H1 (cell line): ENCODE measurements around the gene EML5. TPM values are rescaled to one million over a fixed set of nuclear protein-coding genes. Genes with fewer than 3 reads are reported as not detected.
A peak's percentile ranks its signal among the peaks of the same experiment; 100 is the strongest.

ENCODE experiments used
- CTCF ChIA-PET: fragments of 300-600 bp; sonication (Branson Sonifier 250); formaldehyde crosslinking; loops from one replicate; lab custom pipeline; 2021; ENCODE audit not compliant: partially characterized antibody; lab: Charles Lee
- POLR2A ChIA-PET: fragments of 300-600 bp; sonication (Branson Sonifier 250); formaldehyde crosslinking; loops from one replicate; lab custom pipeline; 2021; ENCODE audit warnings: inconsistent platforms; ENCODE audit not compliant: partially characterized antibody; lab: Charles Lee
- DNase-seq, 2 experiments: peaks; one replicate each; pipeline versions ENCODE4 v3.0.0 to v3.0.0-alpha.2; 2010 to 2022; ENCODE audit warnings: low spot score in 2 of 2, low read depth in 1 of 2, mixed read lengths in 1 of 2
- FAIRE-seq: peaks from 2 replicates; lab custom pipeline; 2011; peaks lifted over from hg19 to GRCh38; lab: Jason Lieb, UNC
- H2AFZ ChIP-seq: 2 replicates; pipeline ENCODE4 v1.8.1; 2012; ENCODE audit warnings: low read length, inconsistent platforms
- H2AK5ac ChIP-seq: 2 replicates; pipeline ENCODE4 v1.6.1; 2013; ENCODE audit warnings: low read depth, low read length
- H2BK120ac ChIP-seq: replicated peaks from 2 replicates; pipeline ENCODE3; 2013; ENCODE audit warnings: low read depth, low read length, inconsistent platforms
- H2BK12ac ChIP-seq: 2 replicates; pipeline ENCODE4 v1.6.1; 2013; ENCODE audit warnings: low read depth, low read length
- H2BK15ac ChIP-seq: 2 replicates; pipeline ENCODE4 v1.6.1; 2013; ENCODE audit warnings: low read length
- H2BK20ac ChIP-seq: 2 replicates; pipeline ENCODE4 v1.6.1; 2013; ENCODE audit warnings: low read length
- H2BK5ac ChIP-seq: 2 replicates; pipeline ENCODE4 v1.6.1; 2013; ENCODE audit warnings: low read depth, low read length
- H3K14ac ChIP-seq: 2 replicates; pipeline ENCODE4 v1.6.1; 2013; ENCODE audit warnings: inconsistent platforms; ENCODE audit not compliant: insufficient read length
- H3K18ac ChIP-seq: 2 replicates; pipeline ENCODE4 v1.6.1; 2013; ENCODE audit warnings: low read length; ENCODE audit errors: extremely low read depth
- H3K23ac ChIP-seq: 2 replicates; pipeline ENCODE4 v1.6.1; 2013; ENCODE audit warnings: inconsistent platforms; ENCODE audit not compliant: insufficient read length
- H3K23me2 ChIP-seq: 2 replicates; pipeline ENCODE4 v1.6.1; 2013; ENCODE audit warnings: low read depth, low read length
- H3K27ac ChIP-seq: 2 replicates; pipeline ENCODE4 v1.6.1; 2011; ENCODE audit warnings: low read depth, low read length, inconsistent platforms
- H3K27me3 ChIP-seq, 4 experiments: replicated peaks in 1 of 4; 1 replicate in 1 of 4; 2 replicates in 3 of 4; pipeline versions ENCODE4 v1.6.1 to v1.8.1; 2011 to 2013; ENCODE audit warnings: low read length in 3 of 4, mild to moderate bottlenecking in 3 of 4, inconsistent platforms in 2 of 4, mixed read lengths in 2 of 4, moderate library complexity in 1 of 4; ENCODE audit not compliant: control insufficient read depth in 3 of 4, insufficient read depth in 3 of 4; ENCODE audit errors: extremely low read depth in 1 of 4
- H3K36me3 ChIP-seq, 4 experiments: 2 replicates each; pipeline versions ENCODE4 v1.6.1 to v1.8.1; 2011 to 2013; ENCODE audit warnings: mild to moderate bottlenecking in 4 of 4, low read length in 3 of 4, moderate library complexity in 2 of 4, control low read depth in 1 of 4, inconsistent platforms in 1 of 4; ENCODE audit not compliant: insufficient read depth in 4 of 4, control insufficient read depth in 2 of 4
- H3K4ac ChIP-seq: replicated peaks from 2 replicates; pipeline ENCODE3; 2013; ENCODE audit warnings: low read length, low read depth, mixed read lengths, inconsistent platforms; ENCODE audit not compliant: insufficient read length
- H3K4me1 ChIP-seq, 4 experiments: replicated peaks in 1 of 4; 1 replicate in 1 of 4; 2 replicates in 3 of 4; pipeline versions ENCODE4 v1.6.1 to v1.8.1; 2011 to 2013; ENCODE audit warnings: low read length in 3 of 4, inconsistent platforms in 2 of 4, mixed read lengths in 1 of 4; ENCODE audit not compliant: insufficient read depth in 4 of 4, control insufficient read depth in 3 of 4
- H3K4me2 ChIP-seq, 2 experiments: 2 replicates each; pipeline versions ENCODE4 v1.6.1 to v1.8.1; 2011 to 2013; ENCODE audit warnings: low read depth in 2 of 2, low read length in 2 of 2, control low read depth in 1 of 2, inconsistent platforms in 1 of 2, mild to moderate bottlenecking in 1 of 2; ENCODE audit not compliant: insufficient read depth in 1 of 2
- H3K4me3 ChIP-seq, 4 experiments: fragments of 200-600, 300-600 bp in 1 of 4; sonication (generic), shearing (Covaris generic), sonication (Bioruptor Twin) in 1 of 4; 2 replicates each; pipeline versions ENCODE4 v1.5.1 to v1.8.1; 2011 to 2016; ENCODE audit warnings: low read length in 4 of 4, low read depth in 3 of 4, control low read depth in 2 of 4, inconsistent platforms in 2 of 4, mild to moderate bottlenecking in 2 of 4, mixed read lengths in 1 of 4, moderate library complexity in 1 of 4; ENCODE audit not compliant: insufficient read depth in 2 of 4; ENCODE audit errors: extremely low read depth in 1 of 4
- H3K56ac ChIP-seq: replicated peaks from 2 replicates; pipeline ENCODE3; 2013; ENCODE audit warnings: low read depth, mild to moderate bottlenecking, mixed read lengths, low read length, inconsistent platforms; ENCODE audit not compliant: insufficient read length
- H3K79me1 ChIP-seq: 2 replicates; pipeline ENCODE4 v1.6.1; 2013; ENCODE audit warnings: low read depth, low read length, control low read depth
- H3K79me2 ChIP-seq, 2 experiments: 2 replicates each; pipeline versions ENCODE4 v1.6.1 to v1.8.1; 2012 to 2013; ENCODE audit warnings: low read length in 2 of 2, mild to moderate bottlenecking in 2 of 2, inconsistent platforms in 1 of 2; ENCODE audit not compliant: insufficient read depth in 2 of 2, control insufficient read depth in 1 of 2
- H3K9ac ChIP-seq, 4 experiments: replicated peaks in 1 of 4; 1 replicate in 1 of 4; 2 replicates in 3 of 4; pipeline versions ENCODE4 v1.6.1 to v1.8.1; 2011 to 2013; ENCODE audit warnings: low read depth in 3 of 4, low read length in 3 of 4, control low read depth in 2 of 4, mild to moderate bottlenecking in 2 of 4, moderate library complexity in 2 of 4, inconsistent platforms in 1 of 4; ENCODE audit errors: extremely low read depth in 1 of 4
- H3K9me3 ChIP-seq, 2 experiments: 2 replicates each; pipeline versions ENCODE4 v1.6.1 to v1.8.1; 2012 to 2013; ENCODE audit warnings: mild to moderate bottlenecking in 2 of 2, moderate library complexity in 2 of 2, control low read depth in 1 of 2, inconsistent platforms in 1 of 2, low read depth in 1 of 2, low read length in 1 of 2, mixed read lengths in 1 of 2; ENCODE audit not compliant: insufficient read depth in 2 of 2
- H4K20me1 ChIP-seq, 2 experiments: replicated peaks in 1 of 2; 2 replicates each; pipeline versions ENCODE3 to v1.8.1; 2011 to 2013; ENCODE audit warnings: inconsistent platforms in 2 of 2, low read length in 2 of 2, mild to moderate bottlenecking in 1 of 2; ENCODE audit not compliant: insufficient read depth in 2 of 2, control insufficient read depth in 1 of 2
- H4K5ac ChIP-seq: 2 replicates; pipeline ENCODE4 v1.6.1; 2013; ENCODE audit warnings: low read length, low read depth, mixed read lengths, inconsistent platforms; ENCODE audit not compliant: insufficient read length
- H4K8ac ChIP-seq: 2 replicates; pipeline ENCODE4 v1.8.0; 2013; ENCODE audit warnings: mild to moderate bottlenecking, moderate library complexity, low read length, inconsistent platforms; ENCODE audit not compliant: insufficient read depth; ENCODE audit errors: extremely low read depth
- H4K91ac ChIP-seq: replicated peaks from 2 replicates; pipeline ENCODE3; 2013; ENCODE audit warnings: low read length, mixed read lengths, inconsistent platforms; ENCODE audit not compliant: insufficient read length
- HDAC6 ChIP-seq: IDR thresholded peaks from one replicate; pipeline ENCODE4 v1.7.1; 2012; ENCODE audit warnings: low read depth, mild to moderate bottlenecking, inconsistent platforms, low read length, moderate library complexity
- JUN ChIP-seq: IDR thresholded peaks from 2 replicates; pipeline ENCODE4 v1.6.1; 2011; ENCODE audit warnings: low read depth, mild to moderate bottlenecking, improper control_type of control experiment, low read length
- KDM1A ChIP-seq: fragments of 200-600, 300-600 bp; sonication (generic); IDR thresholded peaks from 2 replicates; pipeline ENCODE4 v1.7.1; 2016; ENCODE audit warnings: mild to moderate bottlenecking, low read length, borderline replicate concordance
- NANOG ChIP-seq: IDR thresholded peaks from 2 replicates; pipeline ENCODE4 v1.6.1; 2011; ENCODE audit warnings: low read length, low read depth, mild to moderate bottlenecking, inconsistent platforms; ENCODE audit not compliant: insufficient read depth, poor library complexity, severe bottlenecking
- POLR2AphosphoS5 ChIP-seq: IDR thresholded peaks from 2 replicates; pipeline ENCODE4 v1.6.1; 2011; ENCODE audit warnings: low read depth, low read length
- RFX5 ChIP-seq: IDR thresholded peaks from 2 replicates; pipeline ENCODE4 v1.6.1; 2011; ENCODE audit warnings: low read depth, low read length, improper control_type of control experiment, borderline replicate concordance
- WGBS, 2 experiments: shearing (Covaris generic) in 1 of 2; methylation state at CpG; one replicate each; pipeline versions ENCODE4 v1.1.6 to v1.1.7; 2013 to 2015; ENCODE audit warnings: low lambda C conversion rate in 2 of 2, mixed read lengths in 2 of 2, inconsistent platforms in 1 of 2, low coverage in 1 of 2, missing lambda C conversion rate in 1 of 2; ENCODE audit not compliant: insufficient replicate concordance in 2 of 2, insufficient coverage in 1 of 2, insufficient read length in 1 of 2; ENCODE audit errors: extremely low coverage in 1 of 2, missing lambda C conversion rate in 1 of 2; 5-methylcytosine and 5-hydroxymethylcytosine counted together
- polyA plus RNA-seq, 7 experiments: library from polyadenylated mRNA; depleted of rRNA in 3 of 7; stranded (reverse) in 5 of 7; unstranded in 2 of 7; fragments of >200 nt in 5 of 7; fragments of 200-250 nt in 2 of 7; gene quantifications; 1 replicate in 5 of 7; 2 replicates in 1 of 7; 4 replicates in 1 of 7; pipeline versions ENCODE4 v1.2.1 to v1.2.3, GENCODE V29; 2011 to 2013; ENCODE audit warnings: missing spikeins in 2 of 7, mixed read lengths in 2 of 7
- total RNA-seq: library from RNA; stranded (reverse); fragmentation: NEBNext Ultra II Directional; extraction: Animal tissue kit (Norgen Biotek cat#: 25700); gene quantifications from 2 replicates; pipeline ENCODE4 v1.2.1, GENCODE V29; 2021

The EML5 gene
- total and polyA plus RNA-seq, 2 of the 8 experiments (the other 6 are each of a cell fraction or from before 2014, with no cell fraction given), result 0.39 to 0.88 TPM

DNA sequence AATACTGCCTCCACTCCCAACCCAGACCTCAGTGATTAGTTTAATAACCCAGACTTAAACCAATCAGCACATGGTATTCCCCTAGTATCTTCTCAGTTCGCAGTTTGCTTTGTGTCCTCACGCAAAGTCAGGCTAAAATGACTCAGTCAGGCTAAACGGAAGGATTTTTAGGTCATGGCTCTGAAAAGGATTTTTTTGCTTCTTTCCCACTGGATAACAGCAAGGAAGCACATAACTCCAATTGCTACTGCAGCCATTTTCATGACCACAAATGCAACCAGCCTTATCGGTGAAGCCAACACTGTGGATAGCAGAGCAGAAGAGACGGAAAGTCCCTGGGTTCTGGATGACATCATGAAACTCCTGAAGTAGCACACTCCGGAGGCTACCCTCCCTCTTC is 162.2 kb downstream of the EML5 start:
- Histone ChIP-seq H3K56ac (no peak overlapping the region), H3K14ac (no peak overlapping the region), H3K4me2 (no peak overlapping the region), H2BK5ac (no peak overlapping the region), H2BK120ac (no peak overlapping the region), H3K36me3 (no peaks in the 10 kb centered on the region), H3K4ac (no peak overlapping the region), H4K5ac (no peak overlapping the region), H2BK12ac (no peak overlapping the region), H2BK15ac (no peak overlapping the region), H2AFZ (no peak overlapping the region; the same call in 1 of the 2 replicates), H3K18ac (no peak overlapping the region), H2AK5ac (no peak overlapping the region), H3K23me2 (no peaks in the 10 kb centered on the region), H3K23ac (no peak overlapping the region), H3K4me3 (no peak overlapping the region), H4K20me1 (no peaks in the 10 kb centered on the region), H3K9me3 (no peaks in the 10 kb centered on the region), H3K79me1 (no peaks in the 10 kb centered on the region), H3K4me1 (no peaks in the 10 kb centered on the region), H2BK20ac (no peak overlapping the region), H3K27me3 (no peaks in the 10 kb centered on the region), H3K27ac (no peak overlapping the region), H3K9ac (no peak overlapping the region), H3K79me2 (no peaks in the 10 kb centered on the region), H4K91ac (no peak overlapping the region), H4K8ac (no peak overlapping the region)
- DNase-seq, result no peak
- WGBS, 2 experiments, result 90% methylated on average over 6 of the region's 6 CpGs; no CpG with 5 or more reads in 1 of the 2 experiments
- ChIA-PET CTCF (no interaction called here), POLR2A (no interaction called here)
- no peak for TF ChIP-seq HDAC6
- no peak for TF ChIP-seq NANOG
- TF ChIP-seq POLR2AphosphoS5, result no peak
- TF ChIP-seq RFX5, result no peak
- no peak for TF ChIP-seq KDM1A
- no peak for TF ChIP-seq JUN
- peak; percentile 19 for FAIRE-seq
